GM12878 (cell line): ENCODE results near the gene TMEM135. TPM values are rescaled to one million over a fixed set of nuclear protein-coding genes. Genes with fewer than 3 reads are reported as not detected.

Experiments used
- ATAC-seq: fragments of 200-7000 bp; cut with Tn5 transposase; 3 replicates; pipeline ENCODE4 v1.9.1; 2020; ENCODE audit warnings: mild to moderate bottlenecking, moderate library complexity
- BruUV-seq: library from RNA; stranded (reverse); fragments of 400-500 nt; replicated peaks from 2 replicates; lab custom pipeline; 2021; lab: Mats Ljungman, UMichigan
- CTCF ChIA-PET: fragments of 300-600 bp; sonication (Branson Sonifier 250); formaldehyde crosslinking; extraction: SDS; loops from one replicate; lab custom pipeline; 2021; ENCODE audit warnings: inconsistent platforms; lab: Yijun Ruan, JAX
- POLR2A ChIA-PET: fragments of 350-600 bp; formaldehyde crosslinking; extraction: SDS; loops from one replicate; lab custom pipeline; 2021; ENCODE audit warnings: inconsistent platforms; lab: Charles Lee
- RAD21 ChIA-PET: fragments of 300-600 bp; sonication (Branson Sonifier 250); formaldehyde crosslinking; loops from one replicate; lab custom pipeline; 2023; ENCODE audit warnings: antibody characterized with exemption; ENCODE audit not compliant: unreplicated experiment; lab: Charles Lee
- SMC1A ChIA-PET: fragments of 300-600 bp; sonication (Branson Sonifier 250); formaldehyde crosslinking; loops from one replicate; lab custom pipeline; 2023; ENCODE audit not compliant: unreplicated experiment, uncharacterized antibody; lab: Charles Lee
- DNase-seq: peaks from one replicate; pipeline ENCODE4 v3.0.0-alpha.2; 2011; ENCODE audit warnings: low read depth, low spot score
- FAIRE-seq: peaks from 3 replicates; lab custom pipeline; 2011; peaks lifted over from hg19 to GRCh38; lab: Jason Lieb, UNC
- H2AFZ ChIP-seq: 2 replicates; pipeline ENCODE4 v1.6.0; 2011; ENCODE audit warnings: low read depth, low read length, control low read depth; ENCODE audit not compliant: control insufficient read depth
- H3K27ac ChIP-seq: 2 replicates; pipeline ENCODE4 v1.5.1; 2011; ENCODE audit warnings: control low read depth; ENCODE audit not compliant: control insufficient read depth, insufficient read depth
- H3K27me3 ChIP-seq, 2 experiments: replicated peaks in 1 of 2; 2 replicates each; pipeline versions ENCODE4 v1.6.0 to v1.6.1; 2011; ENCODE audit warnings: low read length in 1 of 2; ENCODE audit not compliant: control insufficient read depth in 2 of 2, insufficient read depth in 2 of 2
- H3K36me3 ChIP-seq, 2 experiments: 2 replicates each; pipeline ENCODE4 v1.5.1; 2011; ENCODE audit warnings: low read length in 1 of 2; ENCODE audit not compliant: control insufficient read depth in 2 of 2, insufficient read depth in 2 of 2
- H3K4me1 ChIP-seq: 2 replicates; pipeline ENCODE4 v1.6.1; 2011; ENCODE audit warnings: mild to moderate bottlenecking, low read length, moderate library complexity, mixed read lengths; ENCODE audit not compliant: control insufficient read depth, insufficient read depth
- H3K4me2 ChIP-seq: 2 replicates; pipeline ENCODE4 v1.6.0; 2011; ENCODE audit warnings: control low read depth; ENCODE audit not compliant: control insufficient read depth, insufficient read depth
- H3K4me3 ChIP-seq: fragments of 200-600 bp; sonication (generic); 2 replicates; pipeline ENCODE4 v1.5.1; 2016
- H3K79me2 ChIP-seq: 2 replicates; pipeline ENCODE4 v1.6.0; 2011; ENCODE audit warnings: low read length; ENCODE audit not compliant: control insufficient read depth, insufficient read depth
- H3K9ac ChIP-seq: 2 replicates; pipeline ENCODE4 v1.8.0; 2011; ENCODE audit warnings: low read length, control low read depth, mixed read lengths; ENCODE audit not compliant: control insufficient read depth, insufficient read depth
- H3K9me3 ChIP-seq: replicated peaks from 3 replicates; pipeline ENCODE4 v1.5.1; 2011; ENCODE audit warnings: mild to moderate bottlenecking, low read length; ENCODE audit not compliant: control insufficient read depth, insufficient read depth
- H4K20me1 ChIP-seq: 2 replicates; pipeline ENCODE4 v1.6.0; 2011; ENCODE audit not compliant: control insufficient read depth, insufficient read depth
- EED ChIP-seq: sonication (generic); IDR thresholded peaks from 2 replicates; pipeline ENCODE4 v1.6.1; 2016; ENCODE audit warnings: antibody characterized with exemption, low read depth
- EP300 ChIP-seq, 2 experiments: fragments of 150-350 bp in 1 of 2; IDR thresholded peaks; 2 replicates each; pipeline ENCODE4 v1.6.1; 2011 to 2012; ENCODE audit warnings: low read depth in 2 of 2, low read length in 2 of 2, borderline replicate concordance in 1 of 2, improper control_type of control experiment in 1 of 2, inconsistent platforms in 1 of 2; ENCODE audit not compliant: control insufficient read depth in 1 of 2
- TARDBP ChIP-seq: IDR thresholded peaks from 2 replicates; pipeline ENCODE4 v1.6.1; 2016; ENCODE audit warnings: borderline replicate concordance
- ZBTB11 ChIP-seq: fragments of 450-650 bp; formaldehyde crosslinking; IDR thresholded peaks from 2 replicates; pipeline ENCODE4 v1.5.0; 2022; ENCODE audit warnings: mild to moderate bottlenecking, missing genetic modification characterization
- ZSCAN29 ChIP-seq: fragments of 450-650 bp; IDR thresholded peaks from 2 replicates; pipeline ENCODE4 v1.6.1; 2017; ENCODE audit warnings: mild to moderate bottlenecking, moderate library complexity
- WGBS: methylation state at CpG from one replicate; pipeline ENCODE4 v1.1.6; 2016; ENCODE audit warnings: low lambda C conversion rate; ENCODE audit not compliant: insufficient replicate concordance, insufficient coverage; ENCODE audit errors: missing lambda C conversion rate; 5-methylcytosine and 5-hydroxymethylcytosine counted together
- in situ Hi-C: fragments of 300-500 bp; cut with MboI; formaldehyde crosslinking; loops from 9 replicates; pipeline ENCODE4 v1.14.3; 2018; ENCODE audit warnings: mixed read lengths
- intact Hi-C: fragments of 100-400 bp; cut with micrococcal nuclease; formaldehyde crosslinking; loops from one replicate; pipeline ENCODE4 v1.14.2; 2022; ENCODE audit not compliant: unreplicated experiment
- polyA plus RNA-seq, 11 experiments: library from polyadenylated mRNA; depleted of rRNA in 4 of 11; unstranded in 6 of 11; stranded (reverse) in 5 of 11; fragments of >200 nt; fragmentation: Nextera tagmentation in 4 of 11; fragmentation: Illumina TruSeq in 1 of 11; extraction: Ambion mirVana in 4 of 11; extraction: Trizol in 1 of 11; gene quantifications; 1 replicate in 1 of 11; 2 replicates in 10 of 11; pipeline versions ENCODE4 v1.2.1 to v1.2.3, GENCODE V29; 2011 to 2016; ENCODE audit warnings: inconsistent platforms in 2 of 11, missing spikeins in 2 of 11, low read depth in 1 of 11
- total RNA-seq, 4 experiments: library from RNA; depleted of rRNA in 3 of 4; stranded (reverse); fragments of >200 nt in 3 of 4; fragmentation: Illumina TruSeq in 1 of 4; extraction: Trizol in 1 of 4; gene quantifications; 2 replicates each; pipeline versions ENCODE4 v1.2.1 to v1.2.3, GENCODE V29; 2013 to 2021

TMEM135 gene
- total and polyA plus RNA-seq, 10 of the 15 experiments (the other 5 are each of a cell fraction or from before 2014, with no cell fraction given): 7.2 to 117 (median 12.9) TPM

DNA sequence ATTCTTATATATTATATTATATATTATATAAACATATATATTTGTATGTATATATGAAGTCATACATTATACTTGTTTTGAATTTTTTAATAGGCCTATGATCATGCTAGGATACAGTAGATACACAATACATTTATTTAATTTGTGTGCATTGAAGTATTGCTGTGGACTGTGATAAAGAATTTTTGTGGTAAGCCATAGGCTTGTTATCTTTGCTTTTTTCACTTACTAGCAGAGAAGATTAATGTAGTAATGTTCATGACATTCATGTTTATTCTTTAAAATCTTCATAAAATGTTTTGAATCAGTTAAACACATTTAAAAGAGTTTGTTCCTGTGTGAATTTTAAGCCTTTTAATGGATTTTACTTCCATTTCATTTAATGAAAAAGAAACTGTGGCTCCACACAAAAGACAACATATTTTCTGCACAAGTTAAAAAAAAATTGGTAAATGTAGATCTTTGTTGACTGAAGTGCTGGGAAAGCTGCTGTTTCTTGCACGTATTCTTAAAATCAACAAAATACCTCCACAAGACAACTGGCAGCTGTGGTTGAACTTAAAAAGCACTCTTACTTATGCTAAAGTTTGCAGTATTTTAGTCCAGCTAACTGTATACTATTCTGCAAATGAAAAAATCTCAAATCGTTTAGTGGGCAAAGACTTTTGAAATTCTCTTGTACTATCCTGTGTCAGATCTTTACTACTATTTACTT is 156.2 kb downstream of the TMEM135 start:
- no peaks in the 10 kb centered on the region for H4K20me1 ChIP-seq
- in situ Hi-C loops: no loop called here
- H3K79me2 ChIP-seq: no peaks in the 10 kb centered on the region
- ChIA-PET RAD21 (no interaction called here), CTCF (no interaction called here), SMC1A (interaction anchor here (1.4 kb wide), 1 partner anchor 59 kb away, joined by 3 read pairs; no protein-coding TSS in a partner anchor), POLR2A (no interaction called here)
- no peak for TF ChIP-seq EED
- no peak for TF ChIP-seq ZSCAN29
- no peak for TF ChIP-seq ZBTB11 (CRISPR knock-in tag)
- TF ChIP-seq EP300 (IDR thresholded peaks at IDR 0.05; ENCODE audit: borderline replicate concordance in 1 of 2, control insufficient read depth in 1 of 2, low read depth in 2 of 2, low read length in 2 of 2): no peak
- no peak for TF ChIP-seq TARDBP
- H2AFZ ChIP-seq: no peak overlapping the region
- H3K9ac ChIP-seq: no peak overlapping the region
- H3K4me1 ChIP-seq: no peaks in the 10 kb centered on the region
- no peak overlapping the region for H3K4me2 ChIP-seq
- no peaks in the 10 kb centered on the region for H3K36me3 ChIP-seq
- H3K4me3 ChIP-seq: no peak overlapping the region
- 87% methylated on average over 2 of the region's 2 CpGs for WGBS
- intact Hi-C loops: no loop called here
- DNase-seq (no peak), FAIRE-seq (no peak), ATAC-seq (no peak)
- no peak overlapping the region for H3K27ac ChIP-seq
- no peaks in the 10 kb centered on the region for H3K27me3 ChIP-seq
- no TSS peak for BruUV-seq
- no peaks in the 10 kb centered on the region for H3K9me3 ChIP-seq
